Endodermal cell (in vitro differentiated cells): Measurements from ENCODE around the gene PLPP7. TPM values are rescaled to one million over a fixed set of nuclear protein-coding genes. Genes with fewer than 3 reads are reported as not detected.
A peak's percentile ranks its signal among the peaks of the same experiment; 100 is the strongest.

Source experiments
- DNase-seq: peaks from one replicate; pipeline ENCODE4 v3.0.0-alpha.2; 2017
- H3K27ac ChIP-seq: 2 replicates; pipeline ENCODE4 v1.5.1; 2013; ENCODE audit warnings: mild to moderate bottlenecking, low read depth, low read length, moderate library complexity
- H3K27me3 ChIP-seq: 2 replicates; pipeline ENCODE4 v1.6.1; 2013; ENCODE audit warnings: mild to moderate bottlenecking, low read length, moderate library complexity; ENCODE audit not compliant: insufficient read depth, control insufficient read depth, poor library complexity, severe bottlenecking
- H3K36me3 ChIP-seq: 2 replicates; pipeline ENCODE4 v1.7.0; 2013; ENCODE audit warnings: mild to moderate bottlenecking, low read length, moderate library complexity; ENCODE audit not compliant: control insufficient read depth, insufficient read depth
- H3K4me1 ChIP-seq: one replicate; pipeline ENCODE4 v1.7.0; 2013; ENCODE audit warnings: low read length; ENCODE audit not compliant: control insufficient read depth, insufficient read depth
- H3K4me3 ChIP-seq: 2 replicates; pipeline ENCODE4 v1.5.1; 2013; ENCODE audit warnings: mild to moderate bottlenecking, low read length, moderate library complexity
- H3K9ac ChIP-seq: 2 replicates; pipeline ENCODE4 v1.6.1; 2013; ENCODE audit warnings: mild to moderate bottlenecking, low read length, moderate library complexity; ENCODE audit not compliant: poor library complexity, severe bottlenecking; ENCODE audit errors: extremely low read depth
- H3K9me3 ChIP-seq: 2 replicates; pipeline ENCODE4 v1.6.1; 2013; ENCODE audit warnings: mild to moderate bottlenecking, low read length, moderate library complexity; ENCODE audit not compliant: control insufficient read depth
- H3K27ac Mint-ChIP-seq: 2 replicates; pipeline ENCODE4 v1.8.0; 2020; ENCODE audit warnings: mixed read lengths
- H3K27me3 Mint-ChIP-seq: 2 replicates; pipeline ENCODE4 v1.8.0; 2021; ENCODE audit warnings: mild to moderate bottlenecking, mixed read lengths; ENCODE audit not compliant: insufficient read depth
- H3K36me3 Mint-ChIP-seq: 2 replicates; pipeline ENCODE4 v1.8.0; 2020; ENCODE audit warnings: low read depth, mixed read lengths
- H3K4me1 Mint-ChIP-seq: 2 replicates; pipeline ENCODE4 v1.8.0; 2020; ENCODE audit warnings: mixed read lengths
- H3K4me3 Mint-ChIP-seq: 2 replicates; pipeline ENCODE4 v1.8.0; 2020; ENCODE audit warnings: mild to moderate bottlenecking, moderate library complexity, mixed read lengths
- H3K9me3 Mint-ChIP-seq: 2 replicates; pipeline ENCODE4 v1.8.0; 2020; ENCODE audit warnings: mild to moderate bottlenecking, mixed read lengths
- WGBS, 2 experiments: methylation state at CpG; one replicate each; pipeline versions ENCODE4 v1.1.5 to v1.1.7; 2013; ENCODE audit warnings: missing lambda C conversion rate in 2 of 2, mixed read lengths in 1 of 2; ENCODE audit not compliant: insufficient coverage in 1 of 2, insufficient read length in 1 of 2; 5-methylcytosine and 5-hydroxymethylcytosine counted together
- total RNA-seq, 2 donors: library from RNA; stranded (reverse); fragmentation: NEBNext Ultra II Directional in 1 of 2; extraction: Animal tissue kit (Norgen Biotek cat#: 25700) in 1 of 2; gene quantifications; 2 replicates in 1 of 2; 3 replicates in 1 of 2; pipeline ENCODE4 v1.2.1, GENCODE V29; 2021
- TF ChIP-seq, protein P1 (sequence below): fragments of 200-600 bp; sonication (generic); conservative IDR thresholded peaks from 2 replicates; pipeline ENCODE4 v1.5.0; 2021; ENCODE audit warnings: antibody characterized with exemption, mild to moderate bottlenecking

PLPP7 gene
- total RNA-seq, 2 donors from 2014 or later, result 4.1 to 5.6 TPM

DNA sequence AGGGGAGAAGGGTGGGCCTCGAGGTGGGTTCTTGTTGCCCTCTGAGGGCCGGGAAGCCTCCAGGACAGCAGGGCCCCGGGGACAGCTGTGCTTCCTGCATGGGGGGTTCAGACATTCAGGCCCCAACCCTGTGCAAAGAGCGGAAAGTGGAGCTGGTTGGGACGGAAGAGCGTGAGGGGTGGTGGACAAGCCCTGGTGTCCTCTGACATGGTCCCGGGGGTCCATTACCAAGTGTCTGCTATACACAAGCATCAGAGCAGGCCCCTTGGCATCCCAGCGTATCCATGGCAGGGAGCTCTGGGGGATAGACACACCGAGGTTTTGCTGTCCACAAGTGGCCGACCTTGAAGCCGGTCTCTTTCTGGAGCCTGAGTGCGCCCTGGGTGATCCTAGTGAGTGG, 9.3 kb downstream of the PLPP7 start:
- Histone ChIP-seq H3K27me3 (no peaks in the 10 kb centered on the region), H3K4me3 (no peak overlapping the region), H3K36me3 (no peaks in the 10 kb centered on the region), H3K9me3 (no peaks in the 10 kb centered on the region), H3K4me1 (no peaks in the 10 kb centered on the region), H3K27ac (peak overlapping the region; percentile 57), H3K9ac (no peak overlapping the region)
- Mint-ChIP-seq H3K27ac (no peak overlapping the region), H3K9me3 (no peaks in the 10 kb centered on the region), H3K4me1 (no peaks in the 10 kb centered on the region), H3K4me3 (no peak overlapping the region), H3K36me3 (peaks cover 2% of the 10 kb centered on the region), H3K27me3 (no peaks in the 10 kb centered on the region)
- WGBS, 2 experiments, result 94 to 100% methylated on average over 7 to 12 of the region's 12 CpGs
- TF ChIP-seq, protein P1, sequence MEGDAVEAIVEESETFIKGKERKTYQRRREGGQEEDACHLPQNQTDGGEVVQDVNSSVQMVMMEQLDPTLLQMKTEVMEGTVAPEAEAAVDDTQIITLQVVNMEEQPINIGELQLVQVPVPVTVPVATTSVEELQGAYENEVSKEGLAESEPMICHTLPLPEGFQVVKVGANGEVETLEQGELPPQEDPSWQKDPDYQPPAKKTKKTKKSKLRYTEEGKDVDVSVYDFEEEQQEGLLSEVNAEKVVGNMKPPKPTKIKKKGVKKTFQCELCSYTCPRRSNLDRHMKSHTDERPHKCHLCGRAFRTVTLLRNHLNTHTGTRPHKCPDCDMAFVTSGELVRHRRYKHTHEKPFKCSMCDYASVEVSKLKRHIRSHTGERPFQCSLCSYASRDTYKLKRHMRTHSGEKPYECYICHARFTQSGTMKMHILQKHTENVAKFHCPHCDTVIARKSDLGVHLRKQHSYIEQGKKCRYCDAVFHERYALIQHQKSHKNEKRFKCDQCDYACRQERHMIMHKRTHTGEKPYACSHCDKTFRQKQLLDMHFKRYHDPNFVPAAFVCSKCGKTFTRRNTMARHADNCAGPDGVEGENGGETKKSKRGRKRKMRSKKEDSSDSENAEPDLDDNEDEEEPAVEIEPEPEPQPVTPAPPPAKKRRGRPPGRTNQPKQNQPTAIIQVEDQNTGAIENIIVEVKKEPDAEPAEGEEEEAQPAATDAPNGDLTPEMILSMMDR, result no peak
- DNase-seq, result no peak

DNA sequence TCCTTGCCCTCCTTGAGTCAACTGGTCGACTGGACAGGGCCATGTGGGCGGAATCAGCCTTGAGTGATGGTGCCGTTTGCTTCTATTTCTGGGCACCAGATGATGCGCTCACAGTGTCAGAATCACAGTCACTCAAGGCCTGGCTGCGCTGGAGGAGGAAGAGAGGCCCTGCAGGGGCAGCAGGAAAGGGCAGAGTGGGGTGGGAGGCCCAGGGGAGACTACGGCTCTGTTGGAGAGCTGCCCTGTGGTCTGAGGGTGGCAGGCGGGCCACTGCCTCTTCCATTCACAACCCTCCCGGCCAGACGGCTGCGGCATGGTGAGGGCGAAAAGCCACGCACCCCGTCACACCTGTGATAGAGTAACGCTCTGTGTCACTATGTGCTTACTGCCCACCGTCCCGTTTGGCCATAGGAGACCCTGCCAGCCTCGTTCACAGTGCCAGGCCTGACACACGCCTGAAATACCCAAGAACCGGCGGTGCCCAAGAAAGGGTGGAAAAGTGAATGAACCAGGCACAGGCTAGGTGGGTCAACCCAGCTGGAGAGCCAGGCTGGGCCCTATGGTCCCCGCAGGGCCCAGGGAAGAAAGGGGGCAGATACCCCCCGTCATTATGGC, 9.9 kb downstream of the PLPP7 start:
- Mint-ChIP-seq H3K9me3 (no peaks in the 10 kb centered on the region), H3K27ac (no peak overlapping the region), H3K4me3 (no peak overlapping the region), H3K36me3 (peaks cover 2% of the 10 kb centered on the region), H3K4me1 (no peaks in the 10 kb centered on the region), H3K27me3 (no peaks in the 10 kb centered on the region)
- DNase-seq, result no peak
- Histone ChIP-seq H3K27ac (no peak overlapping the region), H3K4me1 (no peaks in the 10 kb centered on the region), H3K9ac (no peak overlapping the region), H3K36me3 (no peaks in the 10 kb centered on the region), H3K4me3 (no peak overlapping the region), H3K27me3 (no peaks in the 10 kb centered on the region), H3K9me3 (no peaks in the 10 kb centered on the region)
- 73 to 85% methylated on average over 10 to 22 of the region's 22 CpGs for WGBS, 2 experiments
- TF ChIP-seq, protein P1, result no peak

DNA sequence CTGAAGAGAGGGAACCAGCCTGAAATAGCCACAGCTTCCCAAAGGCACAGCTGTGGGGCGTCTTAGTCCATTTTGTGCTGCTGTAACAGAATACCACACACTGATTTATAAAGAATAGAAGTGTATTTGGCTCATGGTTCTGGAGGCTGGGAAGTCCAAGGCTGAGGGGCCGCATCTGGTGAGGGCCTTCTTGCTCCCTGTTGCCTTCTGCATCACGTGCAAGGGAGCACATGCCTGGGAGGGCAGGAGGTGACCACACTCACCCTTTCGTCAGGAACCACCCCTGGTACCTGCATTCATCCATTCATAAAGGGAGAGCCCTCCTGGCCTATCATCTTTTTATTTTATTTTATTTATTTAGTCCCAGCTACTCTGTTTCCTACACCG, 10.4 kb downstream of the PLPP7 start:
- WGBS, 2 experiments, result 70 to 90% methylated on average over 2 to 4 of the region's 5 CpGs
- no peaks in the 10 kb centered on the region for H3K4me1 ChIP-seq
- TF ChIP-seq, protein P1, result no peak
- Mint-ChIP-seq H3K27me3 (no peaks in the 10 kb centered on the region), H3K4me3 (no peak overlapping the region), H3K27ac (no peak overlapping the region), H3K36me3 (peaks cover 2% of the 10 kb centered on the region), H3K4me1 (no peaks in the 10 kb centered on the region), H3K9me3 (no peaks in the 10 kb centered on the region)
- no peaks in the 10 kb centered on the region for H3K36me3 ChIP-seq
- no peaks in the 10 kb centered on the region for H3K27me3 ChIP-seq
- no peak for DNase-seq
- H3K27ac ChIP-seq, result no peak overlapping the region
- H3K9me3 ChIP-seq, result no peaks in the 10 kb centered on the region
- no peak overlapping the region for H3K4me3 ChIP-seq
- H3K9ac ChIP-seq, result no peak overlapping the region
